D721Med (cell line): ENCODE results near the gene AGAP2.

Experiments
- DNase-seq: peaks from one replicate; pipeline ENCODE4 v3.0.0; 2011; ENCODE audit warnings: low spot score; ENCODE audit not compliant: insufficient read length
- FAIRE-seq: peaks from 2 replicates; lab custom pipeline; 2011; peaks lifted over from hg19 to GRCh38; lab: Jason Lieb, UNC
- TF ChIP-seq, protein P1 (sequence below): IDR thresholded peaks from 2 replicates; pipeline ENCODE4 v1.5.1; 2012; ENCODE audit warnings: mild to moderate bottlenecking, control low read depth; ENCODE audit not compliant: insufficient read depth; ENCODE audit errors: missing control alignments

Gene AGAP2

DNA sequence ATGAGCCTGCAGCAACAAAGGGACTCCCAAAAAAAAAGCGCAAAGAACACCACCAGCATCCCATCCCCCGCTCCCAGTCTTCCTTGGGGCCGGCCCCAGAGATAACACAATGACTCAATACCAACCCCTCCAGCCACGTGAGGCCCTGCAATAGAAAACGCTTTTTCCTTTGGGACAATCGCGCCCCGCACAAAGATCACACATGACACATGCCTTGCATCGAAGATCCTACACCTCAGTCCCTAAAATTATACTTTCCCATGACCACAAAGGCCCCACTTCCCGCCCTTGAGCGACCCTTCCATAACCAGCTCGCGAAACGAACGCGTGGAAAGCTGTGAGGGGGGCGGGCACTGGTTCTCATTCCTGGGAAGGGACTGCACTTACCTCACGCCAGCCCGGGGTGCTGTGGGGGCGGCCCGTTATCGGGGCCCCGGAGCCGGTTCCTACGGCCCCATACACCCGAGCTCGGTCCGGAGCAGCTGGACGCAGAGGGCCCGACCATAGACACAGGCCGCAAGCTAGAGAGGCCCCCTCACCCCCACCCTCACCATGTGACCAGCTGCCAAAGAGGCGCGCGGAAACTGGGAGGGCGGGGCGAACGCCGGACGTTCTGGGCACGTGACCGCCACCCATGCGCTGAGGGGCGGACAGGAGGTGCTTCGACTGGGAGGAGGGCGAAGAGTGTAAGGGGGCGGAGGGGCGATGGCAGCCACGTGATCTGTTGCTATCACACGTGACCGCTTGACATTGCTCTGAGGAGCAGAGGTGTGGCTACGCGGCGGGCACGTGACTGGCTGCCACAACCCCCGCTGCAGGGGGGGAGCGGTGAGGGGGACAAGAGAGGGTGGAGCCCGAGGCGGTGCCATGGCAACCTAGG lies 13.5 kb upstream of the AGAP2 start, which contains the start of gene CDK4:
Gene CDK4, minus strand, starts transcription at position 523 of the 880 bp plus-strand sequence. CDS start 593 bp downstream, outside the sequence.
- FAIRE-seq (no peak), DNase-seq (peak; percentile 55)
- TF ChIP-seq, protein P1, sequence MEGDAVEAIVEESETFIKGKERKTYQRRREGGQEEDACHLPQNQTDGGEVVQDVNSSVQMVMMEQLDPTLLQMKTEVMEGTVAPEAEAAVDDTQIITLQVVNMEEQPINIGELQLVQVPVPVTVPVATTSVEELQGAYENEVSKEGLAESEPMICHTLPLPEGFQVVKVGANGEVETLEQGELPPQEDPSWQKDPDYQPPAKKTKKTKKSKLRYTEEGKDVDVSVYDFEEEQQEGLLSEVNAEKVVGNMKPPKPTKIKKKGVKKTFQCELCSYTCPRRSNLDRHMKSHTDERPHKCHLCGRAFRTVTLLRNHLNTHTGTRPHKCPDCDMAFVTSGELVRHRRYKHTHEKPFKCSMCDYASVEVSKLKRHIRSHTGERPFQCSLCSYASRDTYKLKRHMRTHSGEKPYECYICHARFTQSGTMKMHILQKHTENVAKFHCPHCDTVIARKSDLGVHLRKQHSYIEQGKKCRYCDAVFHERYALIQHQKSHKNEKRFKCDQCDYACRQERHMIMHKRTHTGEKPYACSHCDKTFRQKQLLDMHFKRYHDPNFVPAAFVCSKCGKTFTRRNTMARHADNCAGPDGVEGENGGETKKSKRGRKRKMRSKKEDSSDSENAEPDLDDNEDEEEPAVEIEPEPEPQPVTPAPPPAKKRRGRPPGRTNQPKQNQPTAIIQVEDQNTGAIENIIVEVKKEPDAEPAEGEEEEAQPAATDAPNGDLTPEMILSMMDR = no peak

- FAIRE-seq = no peak
- DNase-seq = no peak
- TF ChIP-seq, protein P1 = no peak
These were observed 12.9 kb upstream of the AGAP2 start for GRCh38 chr12:57751432-57751787.

GRCh38 chr12:57750561-57751431 lies 12.3 kb upstream of the AGAP2 start:
- TF ChIP-seq, protein P1 = no peak
- DNase-seq = no peak
- FAIRE-seq = no peak

- TF ChIP-seq, protein P1 = no peak
- no peak for FAIRE-seq
- DNase-seq = no peak
These were observed 10.5 kb upstream of the AGAP2 start for GRCh38 chr12:57749061-57749460.

GRCh38 chr12:57746025-57746424 lies 7.5 kb upstream of the AGAP2 start:
- FAIRE-seq (no peak), DNase-seq (no peak)
- TF ChIP-seq, protein P1 = no peak

DNA sequence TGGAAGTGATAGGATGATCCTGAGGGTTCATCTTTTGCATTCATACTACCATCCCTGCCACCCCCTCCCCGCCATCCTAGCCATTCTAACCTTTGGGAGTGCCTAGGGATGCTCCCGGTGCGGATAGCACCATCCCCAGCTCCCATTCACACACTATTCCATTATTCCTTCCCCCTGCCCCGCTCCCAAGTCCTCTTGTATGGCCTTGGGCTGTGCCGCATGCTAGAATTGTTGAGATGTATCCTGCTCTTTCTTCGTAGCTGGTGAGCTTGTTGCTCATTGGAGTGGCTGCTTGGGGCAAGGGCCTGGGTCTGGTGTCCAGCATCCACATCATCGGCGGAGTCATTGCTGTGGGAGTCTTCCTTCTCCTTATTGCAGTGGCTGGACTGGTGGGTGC lies 6.9 kb upstream of the AGAP2 start:
- TF ChIP-seq, protein P1 = no peak
- no peak for DNase-seq

More for the DNA sequence above, 6.9 kb upstream of the AGAP2 start:
- FAIRE-seq = no peak
